Thyroid gland (tissue), 4 donors: ENCODE measurements around the gene MAPK4.

ENCODE experiments used
- CTCF ChIP-seq, 6 experiments: fragments of 200-600 bp in 3 of 6; fragments of 450-650 bp in 3 of 6; sonication (generic) in 3 of 6; IDR thresholded peaks; one replicate each; pipeline ENCODE4 v1.5.1; 2016 to 2019; ENCODE audit warnings: antibody characterized with exemption in 6 of 6, mild to moderate bottlenecking in 2 of 6, inconsistent platforms in 1 of 6, moderate library complexity in 1 of 6
- POLR2A ChIP-seq, 2 donors: fragments of 450-650 bp; IDR thresholded peaks; one replicate each; pipeline ENCODE4 v1.6.1; 2017; ENCODE audit warnings: antibody characterized with exemption in 2 of 2, mild to moderate bottlenecking in 2 of 2, moderate library complexity in 1 of 2

- no peak for TF ChIP-seq CTCF (IDR thresholded peaks at IDR 0.05)
- no peak for TF ChIP-seq POLR2A (IDR thresholded peaks at IDR 0.05)
These were observed 119.8 kb downstream of the MAPK4 start for GRCh38 chr18:50679656-50680055.
